GM23248 (cell line): ENCODE results near the gene TMEM270. TPM values are rescaled to one million over a fixed set of nuclear protein-coding genes. Genes with fewer than 3 reads are reported as not detected.

Source experiments
- DNase-seq: peaks from one replicate; pipeline ENCODE4 v3.0.0-alpha.2; 2015
- H2AFZ ChIP-seq: fragments of 200-600 bp; sonication (generic); 2 replicates; pipeline ENCODE4 v1.6.1; 2016; ENCODE audit warnings: antibody characterized with exemption
- H3F3A ChIP-seq: fragments of 200-600 bp; sonication (generic); 2 replicates; pipeline ENCODE4 v1.6.1; 2016; ENCODE audit warnings: mild to moderate bottlenecking, antibody characterized with exemption, mixed run types; ENCODE audit not compliant: insufficient read depth
- H3K27ac ChIP-seq: fragments of 200-600 bp; sonication (generic); 2 replicates; pipeline ENCODE4 v1.5.1; 2016; ENCODE audit warnings: mild to moderate bottlenecking
- H3K27me3 ChIP-seq: fragments of 200-600 bp; sonication (generic); replicated peaks from 2 replicates; pipeline ENCODE4 v1.6.1; 2016; ENCODE audit warnings: mild to moderate bottlenecking; ENCODE audit not compliant: insufficient read depth
- H3K36me3 ChIP-seq: fragments of 200-600 bp; sonication (generic); 2 replicates; pipeline ENCODE4 v1.6.1; 2016; ENCODE audit warnings: low read depth, mild to moderate bottlenecking
- H3K4me1 ChIP-seq: fragments of 200-600 bp; sonication (generic); 2 replicates; pipeline ENCODE4 v1.6.1; 2016; ENCODE audit warnings: mild to moderate bottlenecking; ENCODE audit not compliant: insufficient read depth
- H3K4me2 ChIP-seq: fragments of 200-600 bp; sonication (generic); one replicate; pipeline ENCODE4 v1.6.1; 2016; ENCODE audit warnings: mild to moderate bottlenecking; ENCODE audit not compliant: unreplicated experiment
- H3K4me3 ChIP-seq: fragments of 200-600 bp; sonication (generic); 2 replicates; pipeline ENCODE4 v1.5.1; 2016; ENCODE audit warnings: mild to moderate bottlenecking
- H3K79me2 ChIP-seq: fragments of 200-600 bp; sonication (generic); 2 replicates; pipeline ENCODE4 v1.6.1; 2016; ENCODE audit warnings: mild to moderate bottlenecking; ENCODE audit not compliant: insufficient read depth
- H3K9ac ChIP-seq: fragments of 200-600 bp; sonication (generic); 2 replicates; pipeline ENCODE4 v1.6.1; 2016; ENCODE audit warnings: mild to moderate bottlenecking
- H3K9me2 ChIP-seq: fragments of 200-600 bp; sonication (generic); 2 replicates; pipeline ENCODE4 v1.6.1; 2016; ENCODE audit warnings: mixed run types, mild to moderate bottlenecking, moderate library complexity; ENCODE audit not compliant: insufficient read depth
- H3K9me3 ChIP-seq: fragments of 200-600 bp; sonication (generic); one replicate; pipeline ENCODE4 v1.6.1; 2017; ENCODE audit warnings: low read depth
- H4K20me1 ChIP-seq: fragments of 200-600 bp; sonication (generic); 2 replicates; pipeline ENCODE4 v1.6.0; 2016; ENCODE audit not compliant: insufficient read depth
- EZH2 ChIP-seq: fragments of 200-600 bp; sonication (generic); IDR thresholded peaks from 2 replicates; pipeline ENCODE4 v1.6.1; 2018; ENCODE audit warnings: antibody characterized with exemption, mild to moderate bottlenecking; ENCODE audit not compliant: insufficient read depth, poor library complexity, severe bottlenecking
- EZH2phosphoT487 ChIP-seq: fragments of 200-600 bp; sonication (generic); IDR thresholded peaks from 2 replicates; pipeline ENCODE4 v1.6.1; 2018; ENCODE audit warnings: antibody characterized with exemption, moderate library complexity, mild to moderate bottlenecking, low read depth; ENCODE audit not compliant: insufficient read depth
- WGBS, 2 experiments: methylation state at CpG; one replicate each; pipeline ENCODE4 v1.1.6; 2015 to 2017; ENCODE audit warnings: low lambda C conversion rate in 2 of 2, low coverage in 1 of 2; ENCODE audit errors: missing lambda C conversion rate in 2 of 2; 5-methylcytosine and 5-hydroxymethylcytosine counted together
- in situ Hi-C: fragments of 300-500 bp; cut with MboI; formaldehyde crosslinking; loops from 2 replicates; pipeline ENCODE4 v1.15.0; 2020
- polyA plus RNA-seq: library from polyadenylated mRNA; unstranded; fragments of >200 nt; fragmentation: Nextera tagmentation; extraction: Ambion mirVana; gene quantifications from 2 replicates; pipeline ENCODE4 v1.2.1, GENCODE V29; 2016
- total RNA-seq: library from RNA; depleted of rRNA; stranded (reverse); fragments of >200 nt; shearing (Covaris generic); gene quantifications from 2 replicates; pipeline ENCODE4 v1.2.3, GENCODE V29; 2014; rRNA removed

Gene TMEM270
- total and polyA plus RNA-seq, 2 experiments from 2014 or later = not detected

DNA sequence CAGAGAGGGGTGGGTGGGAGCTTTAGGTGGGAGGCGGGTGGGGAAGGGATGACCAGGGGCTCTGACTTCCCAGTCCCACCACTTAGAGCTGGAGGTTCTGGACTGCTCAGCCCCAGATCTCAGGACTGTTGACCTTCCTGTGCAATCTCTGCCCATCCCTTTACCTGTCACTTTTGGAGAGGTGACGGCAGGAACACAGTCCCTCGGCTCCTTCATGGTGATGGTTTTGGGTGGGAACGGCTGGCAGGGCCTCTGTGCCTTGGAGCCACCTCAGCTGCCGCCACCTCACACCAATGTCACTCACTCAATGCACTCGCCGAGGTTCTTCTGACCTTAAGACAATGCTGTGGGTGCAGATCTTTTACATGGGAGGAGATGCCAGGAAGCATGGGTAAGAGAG, 49.0 kb downstream of the TMEM270 start:
- no peak overlapping the region for H3K27ac ChIP-seq
- H2AFZ ChIP-seq = no peak overlapping the region
- H3F3A ChIP-seq = no peaks in the 10 kb centered on the region
- no peak for DNase-seq
- no peak overlapping the region for H3K4me3 ChIP-seq
- 98 to 99% methylated on average over 6 to 7 of the region's 7 CpGs for WGBS, 2 experiments
- no peaks in the 10 kb centered on the region for H3K9me3 ChIP-seq
- in situ Hi-C loops = no loop called here
- H3K36me3 ChIP-seq = no peaks in the 10 kb centered on the region
- H3K79me2 ChIP-seq = no peaks in the 10 kb centered on the region
- H4K20me1 ChIP-seq = no peaks in the 10 kb centered on the region
- H3K4me1 ChIP-seq = peaks cover 2% of the 10 kb centered on the region; the same call in 1 of the 2 replicates
- no peaks in the 10 kb centered on the region for H3K9me2 ChIP-seq
- H3K27me3 ChIP-seq = no peaks in the 10 kb centered on the region
- H3K4me2 ChIP-seq = no peak overlapping the region
- H3K9ac ChIP-seq = no peak overlapping the region
- TF ChIP-seq EZH2 (no peak), EZH2phosphoT487 (no peak)

GRCh38 chr7:73912223-73912622, 51.3 kb downstream of the TMEM270 start:
- H3K27me3 ChIP-seq = no peaks in the 10 kb centered on the region
- no peaks in the 10 kb centered on the region for H3K79me2 ChIP-seq
- H3K4me1 ChIP-seq = no peaks in the 10 kb centered on the region
- no peak overlapping the region for H2AFZ ChIP-seq
- 93 to 94% methylated on average over 5 of the region's 5 CpGs for WGBS, 2 experiments
- H3K4me2 ChIP-seq = no peak overlapping the region
- in situ Hi-C loops = no loop called here
- no peaks in the 10 kb centered on the region for H3K36me3 ChIP-seq
- no peak for DNase-seq
- no peak overlapping the region for H3K9ac ChIP-seq
- no peak overlapping the region for H3K4me3 ChIP-seq
- no peaks in the 10 kb centered on the region for H4K20me1 ChIP-seq
- H3F3A ChIP-seq = no peaks in the 10 kb centered on the region
- no peaks in the 10 kb centered on the region for H3K9me2 ChIP-seq
- H3K9me3 ChIP-seq = no peaks in the 10 kb centered on the region
- no peak overlapping the region for H3K27ac ChIP-seq
- no peak for TF ChIP-seq EZH2phosphoT487
- TF ChIP-seq EZH2 = no peak

Other genes with a start within 250 kb of the TMEM270 start
- gene MLXIPL, start 236.6 kb upstream of the TMEM270 start, total RNA-seq = not detected in 2 replicates
- gene MLXIPL, start 236.6 kb upstream of the TMEM270 start, polyA plus RNA-seq = not detected in 2 replicates
- 3.5 and 5.9 TPM in 2 replicates for gene VPS37D, start 193.3 kb upstream of the TMEM270 start, total RNA-seq
- 1.2 and 1.3 TPM in 2 replicates for gene VPS37D, start 193.3 kb upstream of the TMEM270 start, polyA plus RNA-seq
- 5.2 and 5.7 TPM in 2 replicates for gene DNAJC30, start 177.7 kb upstream of the TMEM270 start, total RNA-seq
- 12.7 and 14.3 TPM in 2 replicates for gene DNAJC30, start 177.7 kb upstream of the TMEM270 start, polyA plus RNA-seq
- gene BUD23, start 177.6 kb upstream of the TMEM270 start, total RNA-seq = 36.2 and 48.2 TPM in 2 replicates
- 95.1 and 98.5 TPM in 2 replicates for gene BUD23, start 177.6 kb upstream of the TMEM270 start, polyA plus RNA-seq
- 10.9 and 20.6 TPM in 2 replicates for gene STX1A, start 141.5 kb upstream of the TMEM270 start, total RNA-seq
- gene STX1A, start 141.5 kb upstream of the TMEM270 start, polyA plus RNA-seq = 10.1 and 12.0 TPM in 2 replicates
- gene ABHD11, start 122.4 kb upstream of the TMEM270 start, total RNA-seq = 8.9 and 20.8 TPM in 2 replicates
- gene ABHD11, start 122.4 kb upstream of the TMEM270 start, polyA plus RNA-seq = 17.6 and 18.1 TPM in 2 replicates
- gene CLDN3, start 90.9 kb upstream of the TMEM270 start, total RNA-seq = not detected in 2 replicates
- gene CLDN3, start 90.9 kb upstream of the TMEM270 start, polyA plus RNA-seq = not detected in 2 replicates
- gene CLDN4, start 30.2 kb upstream of the TMEM270 start, total RNA-seq = not detected in 2 replicates
- 0.06 and 0.10 TPM in 2 replicates for gene CLDN4, start 30.2 kb upstream of the TMEM270 start, polyA plus RNA-seq
- 3.5 and 5.3 TPM in 2 replicates for gene METTL27, start 18.6 kb upstream of the TMEM270 start, total RNA-seq
- gene METTL27, start 18.6 kb upstream of the TMEM270 start, polyA plus RNA-seq = 6.0 and 6.5 TPM in 2 replicates
- 698 and 974 TPM in 2 replicates for gene ELN, start 167.0 kb downstream of the TMEM270 start, total RNA-seq
- 539 and 568 TPM in 2 replicates for gene ELN, start 167.0 kb downstream of the TMEM270 start, polyA plus RNA-seq
- gene LIMK1, start 222.6 kb downstream of the TMEM270 start, total RNA-seq = 30.0 and 37.3 TPM in 2 replicates
- 3.9 TPM in 2 replicates for gene LIMK1, start 222.6 kb downstream of the TMEM270 start, polyA plus RNA-seq